ENCODE results near the gene MORN5.

Gene MORN5

GRCh38 chr9:122143876-122144405 lies 15.8 kb upstream of the MORN5 start:
- DNase-seq (ENCODE audit: low read depth): no peak

- DNase-seq (ENCODE audit: low read depth): no peak
Measured at GRCh38 chr9:122144836-122145591, 14.7 kb upstream of the MORN5 start.

GRCh38 chr9:122145592-122145863 lies 14.2 kb upstream of the MORN5 start:
- DNase-seq (ENCODE audit: low read depth): no peak

- no peak for DNase-seq (ENCODE audit: low read depth)
Measured at GRCh38 chr9:122151267-122151828, 8.4 kb upstream of the MORN5 start.

- DNase-seq (ENCODE audit: low read depth): no peak
Measured at GRCh38 chr9:122155796-122156195, 3.9 kb upstream of the MORN5 start.

DNA sequence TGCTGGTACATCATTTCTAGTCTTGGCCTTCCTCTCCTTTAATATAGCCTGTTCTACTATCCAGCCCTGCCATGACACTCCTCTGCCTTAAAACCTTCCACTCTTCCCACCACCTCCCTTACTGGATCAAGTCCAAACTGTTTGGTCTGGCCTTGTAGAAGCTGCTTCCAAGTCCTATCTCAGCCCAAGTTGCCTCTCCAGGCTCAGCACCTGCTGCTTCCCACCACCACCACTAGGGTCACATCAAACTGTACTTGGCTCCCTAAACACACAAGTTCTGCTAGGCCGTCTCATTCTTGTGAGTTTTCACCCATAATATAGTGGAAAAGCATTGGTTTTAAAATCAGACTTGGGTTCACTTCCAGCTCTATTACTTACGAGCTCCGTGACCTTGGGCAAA lies 1.5 kb upstream of the MORN5 start:
- no peak for DNase-seq (ENCODE audit: low read depth)

GRCh38 chr9:122159925-122160246 lies 178 bp downstream of the MORN5 start:
- no peak for DNase-seq (ENCODE audit: low read depth)

DNA sequence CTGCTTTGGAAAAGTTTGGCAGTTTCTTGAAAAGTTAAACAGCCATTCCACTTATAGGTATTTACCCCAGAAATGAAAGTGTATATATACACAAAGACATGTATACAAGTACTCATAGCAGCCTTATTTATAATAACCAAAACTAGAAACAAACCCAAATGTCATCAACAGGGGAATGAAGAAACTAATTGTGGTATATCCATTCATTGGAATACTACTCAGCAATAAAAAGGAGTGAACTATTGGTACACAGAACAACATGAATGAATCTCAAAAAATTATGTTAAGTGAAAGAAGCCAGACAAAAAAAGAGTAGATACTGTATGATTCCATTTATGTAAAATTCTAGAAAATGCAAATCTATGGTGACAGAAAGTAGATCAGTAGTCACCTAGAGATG lies 2.7 kb downstream of the MORN5 start:
- no peak for DNase-seq (ENCODE audit: low read depth)

DNA sequence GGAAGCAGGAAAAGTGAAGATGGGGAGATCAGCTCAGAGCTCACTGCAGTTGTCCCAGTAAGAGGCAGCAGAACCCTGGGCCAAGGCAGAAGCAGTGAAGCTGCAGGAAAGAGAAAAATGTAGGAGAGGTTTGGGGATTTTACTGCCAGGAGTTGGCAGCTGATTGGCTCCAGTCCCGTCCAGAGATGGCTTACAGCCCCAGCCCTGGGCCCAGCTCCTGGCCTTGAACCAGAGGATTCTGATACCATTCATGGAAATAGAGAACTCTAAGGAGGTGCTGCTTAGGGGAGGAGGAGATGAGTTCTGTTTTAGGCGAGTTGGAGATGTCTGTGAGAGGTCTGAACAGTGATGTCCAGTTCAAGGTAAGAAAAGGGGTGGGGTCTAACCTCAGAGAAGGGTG lies 4.6 kb downstream of the MORN5 start:
- DNase-seq (ENCODE audit: low read depth): no peak

DNA sequence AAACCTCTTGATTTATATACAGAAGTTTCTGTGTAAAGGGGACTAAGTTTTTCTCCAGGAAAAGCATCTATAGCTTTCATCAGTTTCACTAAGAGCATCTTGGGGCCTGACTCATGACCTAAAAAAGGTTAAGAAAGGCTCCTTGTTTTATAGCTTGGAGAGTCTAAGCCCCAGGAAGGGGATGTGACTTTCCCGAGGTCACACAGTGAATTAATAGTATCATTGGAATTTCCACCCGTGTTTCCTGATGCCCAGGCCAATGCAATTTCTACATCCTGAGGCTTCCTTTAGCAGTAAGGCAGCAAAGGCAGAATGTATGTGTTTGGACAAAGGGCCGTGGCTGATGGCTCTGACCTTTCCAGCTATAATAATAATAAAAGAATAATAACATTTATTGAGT lies 8.6 kb downstream of the MORN5 start:
- no peak for DNase-seq (ENCODE audit: low read depth)

DNA sequence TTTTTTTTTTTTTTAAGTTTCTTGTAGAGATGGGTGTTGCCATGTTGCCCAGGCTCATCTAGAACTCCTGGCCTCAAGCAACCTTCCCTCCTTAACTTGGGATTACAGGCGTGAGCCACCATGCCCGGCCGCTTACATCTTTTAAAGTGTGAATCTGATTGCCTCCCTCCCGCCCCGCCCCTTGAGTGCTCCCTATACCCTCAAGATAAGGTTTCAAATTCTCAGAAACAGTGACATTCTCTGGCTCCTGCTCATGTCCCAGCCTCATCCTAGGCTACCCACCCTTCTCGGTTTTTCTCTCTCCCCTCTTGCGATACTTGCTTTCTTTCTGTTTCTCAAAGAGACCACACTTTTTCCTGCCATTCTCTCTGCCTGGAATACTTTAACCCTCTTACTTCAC lies 12.4 kb downstream of the MORN5 start:
- DNase-seq (ENCODE audit: low read depth): no peak

GRCh38 chr9:122173670-122174069 lies 14.0 kb downstream of the MORN5 start:
- no peak for DNase-seq (ENCODE audit: low read depth)

DNA sequence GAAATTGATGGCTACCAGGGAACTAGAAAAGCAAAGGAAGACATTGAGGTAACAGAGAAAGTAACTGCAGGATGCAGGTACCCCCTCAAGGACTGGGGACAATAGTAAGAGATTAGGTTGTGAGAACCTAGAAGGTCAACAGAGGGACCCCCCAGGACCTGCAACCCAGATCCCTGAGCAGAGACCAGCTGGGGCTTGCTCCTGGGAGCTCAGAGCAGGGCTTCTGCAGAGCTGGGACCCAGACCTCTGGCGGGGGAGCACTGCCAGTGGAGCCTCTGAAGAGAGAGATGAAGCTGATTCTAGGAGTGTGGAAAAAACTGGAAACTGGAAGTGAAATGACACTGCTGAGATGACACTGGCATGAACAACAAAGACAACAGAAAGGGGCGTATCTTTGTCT lies 17.2 kb downstream of the MORN5 start:
- DNase-seq (ENCODE audit: low read depth): no peak

GRCh38 chr9:122179054-122179689 lies 19.5 kb downstream of the MORN5 start:
- DNase-seq (ENCODE audit: low read depth): no peak

GRCh38 chr9:122179690-122180074 lies 20.0 kb downstream of the MORN5 start:
- DNase-seq (ENCODE audit: low read depth): no peak

DNA sequence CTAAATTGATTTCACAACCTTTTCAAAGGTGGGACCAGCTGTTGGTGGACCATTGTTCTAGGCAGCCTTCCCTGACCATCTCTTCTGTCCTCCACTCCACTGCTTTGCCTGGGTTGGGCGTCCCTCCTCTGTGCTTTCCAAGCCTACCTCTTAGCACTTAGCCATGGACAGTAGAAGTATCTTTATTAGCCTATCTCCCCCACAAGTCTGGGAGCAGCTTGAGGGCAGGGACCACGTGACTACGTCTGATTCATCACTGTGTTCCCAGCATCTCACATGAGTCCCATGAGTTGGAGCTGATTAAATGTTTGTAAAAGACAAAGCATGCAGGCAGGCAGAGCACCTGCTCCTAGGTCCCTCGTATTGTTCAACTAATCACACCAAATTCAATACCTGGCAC lies 20.9 kb downstream of the MORN5 start:
- DNase-seq (ENCODE audit: low read depth): peak; percentile 62

DNA sequence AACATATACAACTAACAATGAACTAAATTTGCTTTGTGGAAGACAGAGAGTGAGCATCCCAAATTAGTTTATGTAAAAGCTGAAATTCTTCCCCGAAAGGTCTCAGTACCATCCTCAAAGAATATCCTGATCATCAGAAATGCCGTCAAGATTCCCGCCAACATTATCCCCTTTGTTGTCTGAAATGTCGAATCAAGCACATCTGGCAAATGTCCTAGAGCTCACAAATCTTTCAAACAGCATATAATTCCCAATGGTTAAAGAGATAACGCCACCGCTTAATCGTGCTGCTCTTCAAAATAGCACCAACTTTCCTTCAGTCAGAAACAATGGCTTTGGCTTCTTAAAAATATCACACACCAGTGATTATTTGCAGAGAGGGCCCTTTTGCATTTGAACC lies 23.8 kb downstream of the MORN5 start:
- no peak for DNase-seq (ENCODE audit: low read depth)

GRCh38 chr9:122184551-122184950 lies 24.8 kb downstream of the MORN5 start:
- DNase-seq (ENCODE audit: low read depth): no peak

DNA sequence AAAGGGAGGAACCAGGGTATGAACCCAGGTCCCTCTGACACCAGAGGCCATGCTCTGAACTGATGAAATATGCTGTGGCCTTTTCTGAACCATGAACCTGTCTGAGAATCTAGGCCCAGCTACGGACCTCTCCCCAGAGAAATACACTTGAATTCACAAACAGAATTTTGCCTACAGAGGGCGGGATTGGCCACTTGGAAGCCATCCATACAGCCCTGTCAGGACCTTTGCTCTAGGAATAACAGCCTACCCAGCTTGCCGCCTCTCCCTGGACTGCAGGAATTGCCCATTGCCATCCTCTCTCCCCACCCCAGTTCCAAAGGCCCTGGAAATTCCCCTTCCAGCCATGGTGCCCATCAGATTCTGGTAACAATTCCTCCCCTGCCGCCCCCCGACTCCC lies 26.6 kb downstream of the MORN5 start:
- no peak for DNase-seq (ENCODE audit: low read depth)

GRCh38 chr9:122186777-122187470 lies 27.2 kb downstream of the MORN5 start:
- DNase-seq (ENCODE audit: low read depth): no peak

DNA sequence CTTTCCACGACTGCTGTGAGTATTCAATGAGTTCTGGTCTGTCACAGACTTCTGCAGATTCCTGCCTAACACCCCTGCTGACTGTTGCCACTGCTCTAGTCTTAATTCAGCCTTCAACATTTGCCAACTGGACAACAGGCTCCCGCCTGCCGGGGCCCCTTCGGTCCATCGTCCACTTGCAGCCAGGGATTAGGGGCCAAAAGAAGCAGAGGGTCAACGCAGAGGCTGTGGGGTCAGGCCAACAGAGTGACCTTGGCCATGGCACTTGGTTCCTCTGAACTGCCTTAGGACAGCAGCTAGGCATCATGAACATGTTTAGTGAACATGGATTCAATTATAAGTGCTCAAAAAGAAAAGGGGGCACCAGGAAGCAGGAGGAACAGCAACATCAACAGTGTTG lies 28.7 kb downstream of the MORN5 start:
- no peak for DNase-seq (ENCODE audit: low read depth)

DNA sequence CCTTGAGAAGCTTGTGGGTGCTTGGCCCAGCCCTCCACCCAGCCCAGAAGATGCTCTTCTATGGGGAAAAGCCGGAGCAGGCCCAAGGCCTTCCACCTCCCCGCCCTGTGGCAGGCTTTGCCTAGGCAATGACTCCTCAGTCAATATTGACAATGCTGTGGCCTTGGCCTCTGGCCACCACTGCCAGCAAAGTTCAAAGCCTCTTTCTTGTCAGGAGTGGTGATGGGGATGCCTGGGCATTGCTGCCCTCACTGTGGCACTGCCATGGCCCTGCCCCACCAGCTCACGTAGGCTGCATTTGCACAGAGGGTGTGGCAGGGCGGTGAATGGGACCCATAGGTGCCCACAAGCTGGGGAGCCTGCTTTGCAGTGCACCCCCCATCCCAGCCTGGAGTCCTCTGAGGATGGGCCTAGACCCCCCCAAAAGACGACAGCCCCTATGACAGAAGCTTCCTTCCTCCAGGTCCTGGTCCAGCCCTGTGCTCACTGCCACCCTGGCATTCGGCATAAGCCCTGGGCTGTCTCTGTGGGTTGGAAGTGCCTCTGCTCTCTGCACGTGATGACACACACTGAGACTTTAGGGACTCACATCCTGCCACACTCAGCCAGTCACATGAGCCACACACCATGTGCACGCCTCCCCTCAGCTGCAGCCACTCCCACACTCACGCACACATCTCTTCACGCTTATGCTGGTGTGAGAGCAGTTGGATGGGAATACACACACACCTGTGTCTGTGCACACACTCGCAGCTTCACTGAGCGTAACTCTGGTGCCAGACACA lies 31.1 kb downstream of the MORN5 start:
- peak; percentile 40 for DNase-seq (ENCODE audit: low read depth)
